Stimulated activated naive CD8-positive, alpha-beta T cell treated with anti-CD3 and anti-CD28 coated beads, Interleukin-15, Interleukin-2, amounts not matched to agents 100 ng/mL and 50 ng/mL, for 24 hours (primary cell): ENCODE data around the gene YRDC.

Experiments
- H3K27ac Mint-ChIP-seq: one replicate; pipeline ENCODE4 v1.8.0; 2021; ENCODE audit warnings: mild to moderate bottlenecking, mixed read lengths
- H3K27me3 Mint-ChIP-seq: one replicate; pipeline ENCODE4 v1.8.0; 2021; ENCODE audit warnings: mixed read lengths
- H3K36me3 Mint-ChIP-seq: one replicate; pipeline ENCODE4 v1.8.0; 2021; ENCODE audit warnings: low read depth, mixed read lengths
- H3K4me1 Mint-ChIP-seq: one replicate; pipeline ENCODE4 v1.8.0; 2021; ENCODE audit warnings: low read depth, mixed read lengths
- H3K4me3 Mint-ChIP-seq: one replicate; pipeline ENCODE4 v1.8.0; 2021; ENCODE audit warnings: mild to moderate bottlenecking, mixed read lengths
- H3K9me3 Mint-ChIP-seq: one replicate; pipeline ENCODE4 v1.8.0; 2021; ENCODE audit warnings: mixed read lengths

YRDC gene

GRCh38 chr1:37807555-37808368, at the start of gene YRDC, which contains the start of gene C1orf122:
Gene YRDC (minus strand): TSS chr1:37808208. CDS start chr1:37808180, 28 bp downstream.
Gene C1orf122 (plus strand): TSS chr1:37807790. CDS start chr1:37808405, 615 bp downstream.
- Mint-ChIP-seq H3K27ac (peak within 1 kb of the TSS; percentile 94), H3K4me3 (peak within 1 kb of the TSS; percentile 89), H3K9me3 (no peaks in the 10 kb centered on the region), H3K27me3 (no peaks in the 10 kb centered on the region), H3K36me3 (peaks cover 48% of the 10 kb centered on the region), H3K4me1 (peaks cover 44% of the 10 kb centered on the region)

DNA sequence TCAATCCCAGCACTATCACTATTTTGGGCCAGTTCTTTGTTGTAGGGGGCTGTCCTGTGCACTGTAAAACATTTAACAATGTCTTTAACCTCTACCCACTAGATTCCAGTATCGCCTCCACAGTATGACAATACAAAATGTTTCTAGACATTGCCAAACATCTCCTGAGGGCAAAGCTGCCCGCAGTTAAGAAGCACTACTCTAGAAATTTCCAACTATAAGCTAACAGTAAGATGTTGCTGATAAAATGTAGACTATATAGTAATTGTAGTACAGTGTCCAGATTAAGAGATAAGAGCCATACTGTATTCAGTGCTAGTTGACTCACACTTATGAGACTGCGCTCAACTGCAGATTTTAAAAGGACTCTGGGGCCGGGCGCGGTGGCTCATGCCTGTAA, 46.4 kb upstream of the YRDC start:
- no peak overlapping the region for H3K27ac Mint-ChIP-seq
- H3K9me3 Mint-ChIP-seq = no peaks in the 10 kb centered on the region
- no peak overlapping the region for H3K4me3 Mint-ChIP-seq
- peaks cover 35% of the 10 kb centered on the region for H3K36me3 Mint-ChIP-seq
- peaks cover 50% of the 10 kb centered on the region for H3K4me1 Mint-ChIP-seq
- H3K27me3 Mint-ChIP-seq = no peaks in the 10 kb centered on the region

DNA sequence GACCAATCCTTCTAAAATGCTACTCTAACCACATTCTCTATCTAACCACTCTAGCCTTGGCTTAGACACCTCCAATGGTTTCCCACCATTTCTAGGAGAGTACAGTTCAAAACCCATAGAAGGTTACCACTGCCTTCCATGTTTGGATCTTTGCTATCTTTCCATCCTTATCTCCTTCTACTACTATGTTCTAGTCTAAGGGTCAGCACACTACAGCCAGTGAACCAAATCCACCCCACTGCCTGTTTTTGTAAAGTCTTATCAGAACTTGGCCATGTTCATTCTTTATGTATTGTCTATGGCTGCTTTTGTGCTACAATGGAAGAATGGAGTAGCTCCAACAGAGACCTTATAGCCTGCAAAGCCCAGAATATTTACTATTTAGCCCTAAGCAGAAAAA, 45.1 kb upstream of the YRDC start:
- H3K36me3 Mint-ChIP-seq = peaks cover 35% of the 10 kb centered on the region
- H3K4me1 Mint-ChIP-seq = peaks cover 44% of the 10 kb centered on the region
- H3K4me3 Mint-ChIP-seq = peak overlapping the region; percentile 10
- no peaks in the 10 kb centered on the region for H3K27me3 Mint-ChIP-seq
- no peaks in the 10 kb centered on the region for H3K9me3 Mint-ChIP-seq
- peak overlapping the region; percentile 2 for H3K27ac Mint-ChIP-seq

- H3K27ac Mint-ChIP-seq = no peak overlapping the region
- no peak overlapping the region for H3K4me3 Mint-ChIP-seq
- H3K4me1 Mint-ChIP-seq = peaks cover 38% of the 10 kb centered on the region
- H3K9me3 Mint-ChIP-seq = no peaks in the 10 kb centered on the region
- H3K27me3 Mint-ChIP-seq = no peaks in the 10 kb centered on the region
- H3K36me3 Mint-ChIP-seq = peaks cover 26% of the 10 kb centered on the region
These were observed 43.8 kb upstream of the YRDC start for GRCh38 chr1:37851782-37852210.

DNA sequence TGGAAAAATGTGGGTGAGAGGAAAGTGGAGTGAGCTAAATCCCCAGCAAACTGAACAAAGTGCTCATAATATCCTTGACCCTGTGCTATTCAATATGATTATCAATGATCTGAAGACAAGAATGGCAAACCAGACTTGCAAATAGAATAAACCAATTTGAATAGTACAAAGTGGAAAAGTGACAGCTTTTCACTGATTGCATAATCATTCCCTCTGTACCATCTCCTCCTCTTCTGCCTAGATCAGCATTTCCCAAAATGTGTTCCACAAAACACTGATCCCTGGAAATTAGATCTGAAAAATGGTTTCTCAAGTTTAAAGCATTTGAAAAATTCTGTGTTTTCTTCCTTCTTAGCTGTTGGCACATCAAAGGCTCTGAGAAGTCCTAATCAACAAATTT, 43.3 kb upstream of the YRDC start:
- Mint-ChIP-seq H3K4me1 (peaks cover 39% of the 10 kb centered on the region), H3K4me3 (no peak overlapping the region), H3K27me3 (no peaks in the 10 kb centered on the region), H3K36me3 (peaks cover 26% of the 10 kb centered on the region), H3K27ac (no peak overlapping the region), H3K9me3 (no peaks in the 10 kb centered on the region)

- H3K4me3 Mint-ChIP-seq = no peak overlapping the region
- no peak overlapping the region for H3K27ac Mint-ChIP-seq
- peaks cover 42% of the 10 kb centered on the region for H3K4me1 Mint-ChIP-seq
- no peaks in the 10 kb centered on the region for H3K27me3 Mint-ChIP-seq
- peaks cover 32% of the 10 kb centered on the region for H3K36me3 Mint-ChIP-seq
- H3K9me3 Mint-ChIP-seq = no peaks in the 10 kb centered on the region
These were observed 42.4 kb upstream of the YRDC start for GRCh38 chr1:37850352-37850955.

GRCh38 chr1:37849480-37849879, 41.5 kb upstream of the YRDC start:
- Mint-ChIP-seq H3K4me3 (no peak overlapping the region), H3K9me3 (no peaks in the 10 kb centered on the region), H3K36me3 (peaks cover 31% of the 10 kb centered on the region), H3K4me1 (peaks cover 42% of the 10 kb centered on the region), H3K27me3 (no peaks in the 10 kb centered on the region), H3K27ac (no peak overlapping the region)

DNA sequence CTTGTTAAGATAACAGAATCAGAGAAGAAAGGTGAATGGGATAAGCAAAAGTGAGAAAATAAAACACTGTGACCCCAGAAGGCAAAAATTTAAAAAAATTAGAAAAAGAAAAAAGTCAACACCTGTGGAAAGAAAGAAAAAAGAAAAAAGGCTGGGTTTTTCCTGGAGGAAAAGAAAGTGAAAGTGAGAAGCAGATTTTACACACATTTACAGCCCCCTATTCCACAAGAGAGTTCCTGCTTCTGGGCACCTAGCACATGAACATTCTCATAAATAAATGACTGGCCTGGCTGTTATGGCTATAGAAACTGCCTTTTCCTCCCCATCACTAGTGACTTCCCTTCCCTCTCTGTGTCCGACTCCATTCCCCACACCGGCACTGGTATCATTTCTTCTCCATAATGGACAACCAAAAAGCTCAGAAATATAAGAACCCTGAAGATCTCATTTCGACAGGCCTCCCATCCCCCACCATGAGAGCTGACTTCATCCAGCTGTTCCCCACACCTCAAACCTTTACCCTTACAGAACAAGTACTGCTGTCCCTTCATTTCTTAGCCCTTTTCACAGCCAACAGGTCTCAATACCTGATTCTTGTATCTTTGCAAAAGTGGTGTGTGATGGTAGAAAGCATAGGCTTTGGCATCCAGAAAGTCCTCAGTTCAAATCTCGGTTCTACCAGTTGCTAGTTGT, 38.8 kb upstream of the YRDC start:
- Mint-ChIP-seq H3K9me3 (no peaks in the 10 kb centered on the region), H3K4me1 (peaks cover 34% of the 10 kb centered on the region), H3K4me3 (peak overlapping the region; percentile 50), H3K27me3 (no peaks in the 10 kb centered on the region), H3K36me3 (peaks cover 29% of the 10 kb centered on the region), H3K27ac (peak overlapping the region; percentile 50)

DNA sequence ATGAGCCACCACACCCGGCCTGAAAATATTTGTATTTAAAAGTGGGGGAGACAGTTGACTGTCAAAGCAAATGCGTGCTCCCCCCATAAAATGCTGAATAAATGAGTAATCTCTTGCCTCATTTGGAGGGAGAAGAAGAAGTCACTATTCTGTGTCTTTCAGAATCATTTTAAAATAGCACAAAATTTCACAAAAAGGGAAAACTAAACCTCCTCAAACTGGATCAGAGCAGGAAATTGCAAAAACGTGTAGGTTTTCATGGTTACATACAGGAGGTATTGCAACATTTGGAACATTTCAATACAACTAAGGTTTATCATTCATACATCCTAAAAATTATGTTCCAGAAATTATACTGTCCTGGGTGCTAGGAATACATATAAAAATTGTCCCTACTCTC, 37.8 kb upstream of the YRDC start:
- H3K4me3 Mint-ChIP-seq = no peak overlapping the region
- H3K9me3 Mint-ChIP-seq = no peaks in the 10 kb centered on the region
- peaks cover 34% of the 10 kb centered on the region for H3K36me3 Mint-ChIP-seq
- peaks cover 34% of the 10 kb centered on the region for H3K4me1 Mint-ChIP-seq
- H3K27ac Mint-ChIP-seq = no peak overlapping the region
- H3K27me3 Mint-ChIP-seq = no peaks in the 10 kb centered on the region

- Mint-ChIP-seq H3K4me3 (no peak overlapping the region), H3K27ac (peak overlapping the region; percentile 1), H3K36me3 (peaks cover 37% of the 10 kb centered on the region), H3K4me1 (peaks cover 34% of the 10 kb centered on the region), H3K9me3 (no peaks in the 10 kb centered on the region), H3K27me3 (no peaks in the 10 kb centered on the region)
These were observed 37.1 kb upstream of the YRDC start for GRCh38 chr1:37845049-37845646.

- peaks cover 34% of the 10 kb centered on the region for H3K4me1 Mint-ChIP-seq
- no peak overlapping the region for H3K4me3 Mint-ChIP-seq
- H3K9me3 Mint-ChIP-seq = no peaks in the 10 kb centered on the region
- peaks cover 43% of the 10 kb centered on the region for H3K36me3 Mint-ChIP-seq
- H3K27me3 Mint-ChIP-seq = no peaks in the 10 kb centered on the region
- no peak overlapping the region for H3K27ac Mint-ChIP-seq
These were observed 36.5 kb upstream of the YRDC start for GRCh38 chr1:37844536-37844935.

DNA sequence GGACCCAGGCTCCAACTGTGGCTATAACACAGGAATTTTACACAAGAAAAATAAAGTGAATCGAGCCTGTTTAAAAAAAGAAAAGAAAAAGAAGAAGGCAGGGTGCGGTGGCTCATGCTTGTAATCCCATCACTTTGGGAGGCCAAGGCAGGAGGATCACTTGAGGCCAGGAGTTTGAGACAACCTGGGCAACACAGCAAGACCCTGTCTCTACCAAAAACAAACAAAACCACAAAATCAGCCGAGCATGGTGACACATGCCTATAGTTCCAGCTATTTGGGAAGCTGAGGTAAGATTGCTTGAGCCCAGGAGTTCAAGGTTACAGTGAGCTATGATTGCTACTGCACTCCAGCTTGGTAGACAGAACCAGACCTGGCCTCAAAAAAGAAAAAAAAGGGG, 33.6 kb upstream of the YRDC start:
- H3K9me3 Mint-ChIP-seq = no peaks in the 10 kb centered on the region
- H3K27me3 Mint-ChIP-seq = no peaks in the 10 kb centered on the region
- no peak overlapping the region for H3K4me3 Mint-ChIP-seq
- no peak overlapping the region for H3K27ac Mint-ChIP-seq
- peaks cover 25% of the 10 kb centered on the region for H3K4me1 Mint-ChIP-seq
- peaks cover 59% of the 10 kb centered on the region for H3K36me3 Mint-ChIP-seq

- Mint-ChIP-seq H3K9me3 (no peaks in the 10 kb centered on the region), H3K4me3 (no peak overlapping the region), H3K4me1 (peaks cover 16% of the 10 kb centered on the region), H3K27me3 (no peaks in the 10 kb centered on the region), H3K36me3 (peaks cover 60% of the 10 kb centered on the region), H3K27ac (no peak overlapping the region)
These were observed 32.7 kb upstream of the YRDC start for GRCh38 chr1:37840711-37841110.

- Mint-ChIP-seq H3K4me1 (peaks cover 7% of the 10 kb centered on the region), H3K27me3 (no peaks in the 10 kb centered on the region), H3K36me3 (peaks cover 61% of the 10 kb centered on the region), H3K9me3 (no peaks in the 10 kb centered on the region), H3K27ac (no peak overlapping the region), H3K4me3 (no peak overlapping the region)
These were observed 31.7 kb upstream of the YRDC start for GRCh38 chr1:37839676-37840075.

DNA sequence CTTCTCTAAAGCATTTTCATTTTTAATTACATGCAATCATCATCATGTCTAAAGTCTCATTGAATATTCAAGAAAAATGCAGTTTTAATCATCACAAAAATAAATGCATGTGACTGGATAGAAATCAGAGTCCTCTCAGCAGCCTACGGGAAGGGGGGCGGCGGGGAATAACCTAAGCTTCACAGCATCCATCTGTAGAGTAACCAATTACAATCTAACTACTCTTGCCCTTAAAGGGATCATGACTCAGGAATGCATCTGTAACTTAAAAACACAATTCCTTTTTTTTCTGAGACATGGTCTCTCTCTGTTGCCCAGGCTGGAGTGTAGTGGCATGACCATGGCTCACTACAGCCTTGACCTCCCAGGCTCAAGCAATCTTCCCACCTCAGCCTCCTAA, 28.8 kb upstream of the YRDC start:
- no peaks in the 10 kb centered on the region for H3K9me3 Mint-ChIP-seq
- H3K36me3 Mint-ChIP-seq = peaks cover 66% of the 10 kb centered on the region
- no peak overlapping the region for H3K27ac Mint-ChIP-seq
- no peak overlapping the region for H3K4me3 Mint-ChIP-seq
- no peaks in the 10 kb centered on the region for H3K27me3 Mint-ChIP-seq
- H3K4me1 Mint-ChIP-seq = no peaks in the 10 kb centered on the region
